Stomach (tissue), 9 donors: ENCODE results near the gene ACVR1. TPM values are rescaled to one million over a fixed set of nuclear protein-coding genes. Genes with fewer than 3 reads are reported as not detected.
A peak's percentile ranks its signal among the peaks of the same experiment; 100 is the strongest.

Experiments
- DNase-seq, 2 donors: peaks; one replicate each; pipeline versions ENCODE4 v3.0.0 to v3.0.0-alpha.2; 2013 to 2019
- H3K27ac ChIP-seq, 5 donors: fragments of 200-600 bp in 4 of 5; sonication (generic) in 4 of 5; one replicate each; pipeline ENCODE4 v1.5.1; 2013 to 2019; ENCODE audit warnings: mild to moderate bottlenecking in 1 of 5, moderate library complexity in 1 of 5
- H3K27me3 ChIP-seq, 3 donors: fragments of 200-600 bp; sonication (generic); one replicate each; pipeline ENCODE4 v1.5.1; 2017 to 2019; ENCODE audit warnings: mixed run types in 1 of 3
- H3K36me3 ChIP-seq, 4 donors: fragments of 200-600 bp; sonication (generic); 1 replicate in 3 of 4; 2 replicates in 1 of 4; pipeline ENCODE4 v1.5.1; 2016 to 2019
- H3K4me1 ChIP-seq, 4 donors: fragments of 200-600 bp; sonication (generic); one replicate each; pipeline ENCODE4 v1.5.1; 2016 to 2019
- H3K4me3 ChIP-seq, 4 donors: fragments of 200-600 bp; sonication (generic) in 3 of 4; one replicate each; pipeline ENCODE4 v1.5.1; 2016 to 2019; ENCODE audit warnings: mild to moderate bottlenecking in 1 of 4
- H3K9me3 ChIP-seq, 4 donors: fragments of 200-600 bp; sonication (generic); one replicate each; pipeline ENCODE4 v1.5.1; 2016 to 2019
- CTCF ChIP-seq, 7 experiments: fragments of 450-650 bp in 4 of 7; fragments of 200-600 bp in 3 of 7; sonication (generic) in 3 of 7; IDR thresholded peaks; one replicate each; pipeline ENCODE4 v1.5.1; 2016 to 2019; ENCODE audit warnings: antibody characterized with exemption in 7 of 7, control low read depth in 2 of 7, mild to moderate bottlenecking in 1 of 7
- EP300 ChIP-seq: sonication (generic); formaldehyde crosslinking; IDR thresholded peaks from one replicate; pipeline ENCODE4 v1.6.1; 2017; ENCODE audit warnings: antibody characterized with exemption
- POLR2A ChIP-seq, 4 donors: fragments of 450-650 bp; IDR thresholded peaks; one replicate each; pipeline ENCODE4 v1.6.1; 2016; ENCODE audit warnings: antibody characterized with exemption in 4 of 4, control low read depth in 2 of 4, mild to moderate bottlenecking in 1 of 4, moderate library complexity in 1 of 4
- POLR2AphosphoS5 ChIP-seq, 3 donors: sonication (generic); formaldehyde crosslinking; IDR thresholded peaks; one replicate each; pipeline ENCODE4 v1.6.1; 2016; ENCODE audit warnings: antibody characterized with exemption in 3 of 3
- WGBS, 5 donors: extraction: QIAGEN DNeasy Blood & Tissue Kit in 3 of 5; methylation state at CpG; one replicate each; pipeline versions ENCODE4 v1.1.5 to v1.1.7; 2013 to 2018; 5-methylcytosine and 5-hydroxymethylcytosine counted together
- intact Hi-C: fragments of 100-400 bp; cut with DNase I; formaldehyde crosslinking; loops from one replicate; pipeline ENCODE4 v1.15.1; 2023; ENCODE audit warnings: low total_unique reads
- polyA plus RNA-seq, 3 donors: library from polyadenylated mRNA; stranded (reverse); fragments of 200-250 nt; gene quantifications; one replicate each; pipeline ENCODE4 v1.2.3, GENCODE V29; 2013
- total RNA-seq, 5 donors: library from RNA; depleted of rRNA; stranded (reverse); fragments of >200 nt; gene quantifications; one replicate each; pipeline versions ENCODE4 v1.1.0 to v1.2.3, GENCODE V29; 2014 to 2016
- donor health status: healthy with polysubstance abuse.
- donor health status: Bipolar disorder and iron deficiency.
- donor health status: healthy.

ACVR1 gene
- total and polyA plus RNA-seq, 8 donors = 2.3 to 32.1 (median 5.6) TPM

- Histone ChIP-seq H3K9me3 (no peaks in the 10 kb centered on the region), H3K4me1 (peaks cover 52 to 95% (median 82%) of the 10 kb centered on the region in 4 donors), H3K36me3 (no peaks in the 10 kb centered on the region), H3K27me3 (no peaks in the 10 kb centered on the region), H3K27ac (peak overlapping the region in 3 of 5 donors; percentile 27 to 79 (median 58)), H3K4me3 (no peak overlapping the region)
- WGBS, 5 donors = 86 to 92% (median 91%) methylated on average over 6 of the region's 6 CpGs
- TF ChIP-seq POLR2A (IDR thresholded peaks at IDR 0.05) (no peak), EP300 (no peak), POLR2AphosphoS5 (IDR thresholded peaks at IDR 0.05) (no peak), CTCF (IDR thresholded peaks at IDR 0.05) (no peak)
- intact Hi-C loops = loop anchor here (10.0 kb wide), 1 partner anchor 89 kb away; the partner anchor contains the start of gene ACVR1
- DNase-seq = no peak
These were observed 90.1 kb downstream of the ACVR1 start for GRCh38 chr2:157785866-157786662.

- H3K27me3 ChIP-seq = no peaks in the 10 kb centered on the region
- no peaks in the 10 kb centered on the region for H3K9me3 ChIP-seq
- H3K36me3 ChIP-seq = peaks cover 0 to 3% (median 2%) of the 10 kb centered on the region in 4 donors
- DNase-seq = peak in 1 of 2 donors; percentile 37
- H3K4me3 ChIP-seq = peak overlapping the region in 1 of 4 donors; percentile 6
- no peak for TF ChIP-seq EP300
- TF ChIP-seq CTCF (IDR thresholded peaks at IDR 0.05) = no peak
- no peak for TF ChIP-seq POLR2A (IDR thresholded peaks at IDR 0.05)
- no peak for TF ChIP-seq POLR2AphosphoS5 (IDR thresholded peaks at IDR 0.05)
- intact Hi-C loops = loop anchor here (10.0 kb wide), 1 partner anchor 90 kb away; the partner anchor contains the start of gene ACVR1
- H3K4me1 ChIP-seq = peaks cover 48 to 87% (median 78%) of the 10 kb centered on the region in 4 donors
- WGBS, 5 donors = 16 to 25% (median 16%) methylated on average over 3 of the region's 3 CpGs
- peak overlapping the region; percentile 3 to 79 (median 75) for H3K27ac ChIP-seq
These were observed 90.9 kb downstream of the ACVR1 start for GRCh38 chr2:157785200-157785599.

GRCh38 chr2:157784823-157785175 is 91.3 kb downstream of the ACVR1 start:
- DNase-seq = no peak
- Histone ChIP-seq H3K4me3 (peak overlapping the region in 2 of 4 donors; percentile 5 to 6), H3K27ac (peak overlapping the region; percentile 67 to 91 (median 76)), H3K9me3 (no peaks in the 10 kb centered on the region), H3K4me1 (peaks cover 44 to 83% (median 74%) of the 10 kb centered on the region in 4 donors), H3K36me3 (peaks cover 4 to 7% (median 6%) of the 10 kb centered on the region in 4 donors), H3K27me3 (no peaks in the 10 kb centered on the region)
- intact Hi-C loops = loop anchor here (10.0 kb wide), 1 partner anchor 90 kb away; the partner anchor contains the start of gene ACVR1
- WGBS, 5 donors = 33 to 50% (median 37%) methylated on average over 5 of the region's 5 CpGs
- TF ChIP-seq EP300 (no peak), POLR2AphosphoS5 (IDR thresholded peaks at IDR 0.05) (no peak), CTCF (IDR thresholded peaks at IDR 0.05) (no peak), POLR2A (IDR thresholded peaks at IDR 0.05) (no peak)

GRCh38 chr2:157784169-157784822 is 91.8 kb downstream of the ACVR1 start:
- DNase-seq = peak; percentile 73 to 80
- no peaks in the 10 kb centered on the region for H3K27me3 ChIP-seq
- peak overlapping the region in 2 of 4 donors; percentile 5 to 6 for H3K4me3 ChIP-seq
- peak overlapping the region; percentile 67 to 91 (median 76) for H3K27ac ChIP-seq
- H3K36me3 ChIP-seq = peaks cover 6 to 12% (median 11%) of the 10 kb centered on the region in 4 donors
- H3K9me3 ChIP-seq = no peaks in the 10 kb centered on the region
- no peak for TF ChIP-seq POLR2A (IDR thresholded peaks at IDR 0.05)
- peak in 2 of 3 donors; percentile 58 to 77 for TF ChIP-seq POLR2AphosphoS5 (IDR thresholded peaks at IDR 0.05)
- TF ChIP-seq CTCF (IDR thresholded peaks at IDR 0.05) = no peak
- no peak for TF ChIP-seq EP300
- intact Hi-C loops = loop anchor here (10.0 kb wide), 1 partner anchor 91 kb away; the partner anchor contains the start of gene ACVR1
- peaks cover 39 to 78% (median 69%) of the 10 kb centered on the region in 4 donors for H3K4me1 ChIP-seq
- 28 to 52% (median 42%) methylated on average over 11 of the region's 11 CpGs for WGBS, 5 donors
